Activated naive CD8-positive, alpha-beta T cell treated with anti-CD3 and anti-CD28 coated beads, Interleukin-2, amount 50 U/mL, for 24 hours (primary cell): ENCODE measurements around the gene AQP7.
"Not testable (repeated sequence)": the region's sequence is repeated elsewhere in the genome, so short reads cannot be mapped to it uniquely, and the experiment has no call there.

ENCODE experiments used
- ATAC-seq: fragments of 150-1000 bp; cut with Tn5 transposase; one replicate; pipeline ENCODE4 v1.10.0; 2021
- DNase-seq: peaks from one replicate; pipeline ENCODE4 v3.0.0; 2021
- H3K27ac Mint-ChIP-seq: one replicate; pipeline ENCODE4 v1.8.0; 2021; ENCODE audit warnings: mild to moderate bottlenecking, mixed read lengths
- H3K27me3 Mint-ChIP-seq: one replicate; pipeline ENCODE4 v1.8.0; 2021; ENCODE audit warnings: mixed read lengths
- H3K36me3 Mint-ChIP-seq: one replicate; pipeline ENCODE4 v1.8.0; 2021; ENCODE audit warnings: low read depth, mixed read lengths
- H3K4me1 Mint-ChIP-seq: one replicate; pipeline ENCODE4 v1.8.0; 2021; ENCODE audit warnings: mixed read lengths
- H3K4me3 Mint-ChIP-seq: one replicate; pipeline ENCODE4 v1.8.0; 2021; ENCODE audit warnings: mild to moderate bottlenecking, moderate library complexity, mixed read lengths
- H3K9me3 Mint-ChIP-seq: one replicate; pipeline ENCODE4 v1.8.0; 2021; ENCODE audit warnings: mixed read lengths

Gene AQP7

DNA sequence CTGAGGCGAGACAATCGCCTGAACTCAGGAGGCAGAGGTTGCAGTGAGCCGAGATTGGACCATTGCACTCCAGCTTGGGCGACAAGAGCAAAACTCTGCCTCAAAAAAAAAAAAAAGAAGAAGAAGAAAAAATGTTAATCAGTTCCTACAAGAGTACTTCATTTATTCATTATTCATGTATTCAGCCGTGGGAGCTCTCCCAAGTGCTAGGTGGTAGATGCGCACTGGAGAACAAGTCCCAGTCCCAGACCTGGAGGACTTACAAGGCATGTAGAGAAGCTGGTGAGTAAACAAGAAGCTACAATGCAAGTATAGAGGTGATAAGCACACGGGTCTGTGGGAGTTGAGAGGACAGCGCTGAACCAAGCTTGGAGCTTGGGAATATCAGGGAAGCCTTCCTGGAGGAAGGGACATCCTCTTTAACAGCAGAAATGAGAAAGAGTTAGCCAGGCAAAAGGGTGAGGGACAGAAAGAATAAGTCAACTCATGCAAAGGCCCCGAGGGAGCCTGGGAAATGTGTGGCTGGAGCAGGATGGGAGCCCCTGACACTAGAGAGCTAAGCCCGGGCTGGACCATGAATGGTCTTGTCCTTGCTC is 17.4 kb upstream of the AQP7 start:
- Mint-ChIP-seq H3K4me1 (peaks cover 30% of the 10 kb centered on the region), H3K27ac (no peak overlapping the region), H3K4me3 (no peak overlapping the region)

DNA sequence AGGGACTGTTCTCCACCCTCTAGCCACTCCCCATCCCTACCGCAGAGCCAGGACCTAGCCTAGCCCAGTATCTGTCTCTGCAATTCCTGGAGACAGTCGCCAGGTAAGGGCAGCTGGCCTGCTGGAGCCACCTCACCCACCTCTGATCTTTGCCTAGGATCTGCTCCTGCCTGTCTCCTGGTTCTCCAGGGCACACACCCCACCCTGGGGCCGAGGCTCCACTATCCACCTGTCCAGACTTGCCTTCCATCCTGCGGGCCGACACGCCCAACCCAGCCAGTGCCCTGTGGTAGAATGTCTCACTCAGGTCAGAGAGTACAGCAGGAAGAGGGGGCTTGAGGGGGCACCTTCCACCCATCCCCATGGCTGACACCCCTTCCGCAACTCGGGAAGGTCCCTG is 15.7 kb upstream of the AQP7 start:
- no peak for ATAC-seq
- no peak overlapping the region for H3K4me3 Mint-ChIP-seq
- H3K9me3 Mint-ChIP-seq = no peaks in the 10 kb centered on the region
- H3K4me1 Mint-ChIP-seq = peaks cover 38% of the 10 kb centered on the region
- no peaks in the 10 kb centered on the region for H3K27me3 Mint-ChIP-seq
- no peaks in the 10 kb centered on the region for H3K36me3 Mint-ChIP-seq
- H3K27ac Mint-ChIP-seq = no peak overlapping the region
- no peak for DNase-seq

More for the DNA sequence above, 17.4 kb upstream of the AQP7 start:
- Mint-ChIP-seq H3K9me3 (no peaks in the 10 kb centered on the region), H3K36me3 (no peaks in the 10 kb centered on the region), H3K27me3 (no peaks in the 10 kb centered on the region)
- no peak for DNase-seq
- ATAC-seq = no peak

DNA sequence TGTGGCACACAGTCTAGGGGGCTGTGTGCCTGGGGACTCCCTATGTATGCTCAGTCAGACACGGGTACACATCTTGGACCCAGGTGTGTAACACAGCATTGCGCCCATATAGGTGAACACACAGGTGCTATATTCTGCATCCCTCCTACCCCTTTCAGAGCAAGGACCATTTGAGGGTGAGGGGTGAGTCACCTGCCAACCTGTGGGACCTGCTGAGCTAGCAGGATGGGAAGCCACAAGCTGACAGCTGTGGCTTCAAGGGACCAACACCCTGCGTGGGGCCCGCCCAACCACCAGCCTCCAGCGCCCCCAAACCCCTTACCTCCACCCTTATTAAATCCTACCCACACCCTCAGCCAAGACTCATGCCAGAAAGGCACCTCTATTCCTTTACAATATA is 14.6 kb upstream of the AQP7 start:
- DNase-seq (no peak), ATAC-seq (no peak)
- peaks cover 38% of the 10 kb centered on the region for H3K4me1 Mint-ChIP-seq
- H3K4me3 Mint-ChIP-seq = no peak overlapping the region
- H3K36me3 Mint-ChIP-seq = no peaks in the 10 kb centered on the region
- H3K9me3 Mint-ChIP-seq = no peaks in the 10 kb centered on the region
- no peak overlapping the region for H3K27ac Mint-ChIP-seq
- H3K27me3 Mint-ChIP-seq = no peaks in the 10 kb centered on the region

DNA sequence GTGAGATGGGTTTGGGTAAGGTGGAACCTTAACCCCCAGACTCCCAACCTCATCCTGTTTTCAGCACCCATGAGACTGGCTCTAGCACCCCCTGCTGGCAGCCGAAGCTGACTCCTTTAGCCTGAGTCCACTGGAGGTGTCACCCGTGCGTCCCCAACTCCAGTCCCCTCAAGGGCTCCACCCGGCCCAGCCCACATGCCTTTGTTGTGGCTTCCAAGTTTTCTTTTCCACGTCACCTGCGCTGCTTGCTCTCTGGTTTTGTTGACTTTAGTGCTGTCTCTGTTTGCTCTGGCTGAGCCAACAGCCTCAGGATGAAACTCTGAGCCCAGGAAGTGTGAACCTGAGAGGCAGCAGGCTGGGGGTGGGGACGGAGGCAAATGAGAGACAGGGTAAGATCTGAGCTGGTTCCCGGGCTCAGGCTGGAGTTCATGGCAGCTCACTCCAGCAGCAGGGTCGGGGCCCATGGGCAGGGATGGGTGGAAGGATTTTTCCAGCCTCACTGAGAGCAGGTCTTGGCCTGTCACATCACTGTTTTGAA is 13.2 kb upstream of the AQP7 start:
- H3K27me3 Mint-ChIP-seq = no peaks in the 10 kb centered on the region
- peak overlapping the region; percentile 70 for H3K27ac Mint-ChIP-seq
- no peaks in the 10 kb centered on the region for H3K9me3 Mint-ChIP-seq
- no peaks in the 10 kb centered on the region for H3K36me3 Mint-ChIP-seq
- ATAC-seq (peak; percentile 94), DNase-seq (peak; percentile 91)
- no peak overlapping the region for H3K4me3 Mint-ChIP-seq
- H3K4me1 Mint-ChIP-seq = peaks cover 38% of the 10 kb centered on the region

DNA sequence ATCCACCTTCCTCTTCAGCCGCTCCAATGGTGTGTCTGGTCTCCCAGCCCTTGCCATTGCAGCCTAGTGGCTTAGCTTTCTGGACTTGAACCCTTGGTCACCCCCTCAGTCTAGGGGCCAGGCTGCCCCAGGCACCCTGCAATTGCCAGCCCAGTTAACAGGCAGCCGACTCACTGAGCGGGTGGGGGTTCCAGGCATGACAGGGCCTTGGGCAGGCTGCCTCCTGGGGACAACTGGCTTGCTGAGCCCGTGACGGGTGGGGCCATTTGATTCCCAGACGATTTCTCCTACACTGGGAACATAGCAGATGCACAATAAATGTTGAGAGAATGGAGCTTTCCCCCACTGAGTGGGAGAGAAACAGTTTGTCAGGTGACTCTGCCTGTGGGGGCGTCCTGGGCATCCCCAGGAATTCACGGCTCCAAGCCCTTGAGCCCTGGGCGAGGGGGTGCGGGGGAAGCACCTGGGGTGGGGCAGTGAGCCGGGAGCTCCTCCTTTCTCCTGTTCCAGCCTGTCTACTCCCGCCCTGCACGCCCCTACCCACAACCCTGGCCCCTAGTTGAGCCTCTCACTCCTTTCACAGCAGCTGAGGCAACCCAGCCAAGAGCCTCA is 12.6 kb upstream of the AQP7 start:
- Mint-ChIP-seq H3K27me3 (no peaks in the 10 kb centered on the region), H3K4me3 (no peak overlapping the region), H3K4me1 (peaks cover 38% of the 10 kb centered on the region), H3K9me3 (no peaks in the 10 kb centered on the region), H3K36me3 (no peaks in the 10 kb centered on the region), H3K27ac (peak overlapping the region; percentile 70)
- ATAC-seq (no peak), DNase-seq (no peak)

DNA sequence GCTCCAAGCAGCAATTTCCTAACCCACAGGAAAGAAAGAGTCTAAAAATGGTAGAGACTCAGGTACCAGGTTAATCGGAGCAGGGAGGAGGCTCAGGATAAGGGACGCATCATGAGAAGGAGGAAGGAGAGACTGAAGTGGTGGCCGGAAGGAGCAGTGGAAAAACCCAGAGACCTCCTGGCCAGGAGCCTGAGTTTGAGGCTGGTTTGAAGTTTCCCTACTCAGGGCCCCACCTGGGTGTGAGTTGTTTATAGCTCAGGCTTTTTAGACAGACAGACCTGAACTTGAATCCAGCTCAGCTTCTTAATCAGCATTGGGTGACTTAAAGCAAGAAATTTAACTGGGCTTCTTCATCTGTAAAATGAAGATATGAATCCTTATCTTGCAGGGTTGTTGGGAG is 11.9 kb upstream of the AQP7 start:
- Mint-ChIP-seq H3K4me3 (no peak overlapping the region), H3K27ac (no peak overlapping the region), H3K36me3 (no peaks in the 10 kb centered on the region), H3K4me1 (peaks cover 38% of the 10 kb centered on the region), H3K27me3 (no peaks in the 10 kb centered on the region), H3K9me3 (no peaks in the 10 kb centered on the region)
- DNase-seq = no peak
- ATAC-seq = no peak

DNA sequence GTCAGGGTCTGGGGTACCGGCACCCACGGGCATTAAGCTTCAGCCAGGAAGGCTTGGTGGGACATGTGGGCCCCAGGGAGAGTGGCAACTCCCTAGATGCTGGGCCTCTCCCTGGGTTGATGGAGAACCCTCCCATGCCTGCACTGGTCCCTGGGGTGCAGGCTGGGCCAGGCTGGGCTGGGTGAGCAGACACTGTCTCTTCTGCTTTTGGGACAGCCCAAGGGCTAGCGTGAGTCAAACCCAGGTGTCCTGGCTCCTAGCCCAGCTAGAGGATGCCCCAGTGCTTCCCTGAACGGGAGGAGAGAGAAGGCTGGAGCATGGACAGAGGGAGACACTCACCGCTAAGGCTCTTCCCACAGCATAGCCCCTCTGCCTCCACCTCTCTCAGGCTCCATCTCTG is 5.7 kb upstream of the AQP7 start:
- Mint-ChIP-seq H3K36me3 (no peaks in the 10 kb centered on the region), H3K4me3 (no peak overlapping the region), H3K9me3 (no peaks in the 10 kb centered on the region), H3K27ac (no peak overlapping the region), H3K4me1 (no peaks in the 10 kb centered on the region), H3K27me3 (no peaks in the 10 kb centered on the region)
- ATAC-seq (no peak), DNase-seq (no peak)

DNA sequence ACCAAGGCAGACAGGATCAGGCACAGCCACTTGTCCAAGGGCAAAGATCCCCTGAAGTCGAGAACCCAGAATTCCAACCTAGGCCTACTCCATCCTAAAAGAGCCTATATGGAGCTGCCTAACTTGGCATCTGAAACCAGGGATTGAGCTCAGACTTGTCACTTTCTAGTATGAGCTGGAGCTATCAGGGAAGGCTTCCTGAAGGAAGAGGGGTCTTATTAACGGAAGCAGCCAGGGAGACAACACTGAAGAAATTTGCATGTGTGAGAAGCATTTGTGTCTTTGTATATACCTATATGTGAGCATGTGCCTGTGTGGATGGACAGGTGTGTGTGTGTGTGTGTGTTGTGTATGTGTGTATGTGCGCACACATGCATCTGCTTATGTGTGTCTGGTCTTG is 4.7 kb upstream of the AQP7 start:
- ATAC-seq = no peak
- H3K4me1 Mint-ChIP-seq = no peaks in the 10 kb centered on the region

DNA sequence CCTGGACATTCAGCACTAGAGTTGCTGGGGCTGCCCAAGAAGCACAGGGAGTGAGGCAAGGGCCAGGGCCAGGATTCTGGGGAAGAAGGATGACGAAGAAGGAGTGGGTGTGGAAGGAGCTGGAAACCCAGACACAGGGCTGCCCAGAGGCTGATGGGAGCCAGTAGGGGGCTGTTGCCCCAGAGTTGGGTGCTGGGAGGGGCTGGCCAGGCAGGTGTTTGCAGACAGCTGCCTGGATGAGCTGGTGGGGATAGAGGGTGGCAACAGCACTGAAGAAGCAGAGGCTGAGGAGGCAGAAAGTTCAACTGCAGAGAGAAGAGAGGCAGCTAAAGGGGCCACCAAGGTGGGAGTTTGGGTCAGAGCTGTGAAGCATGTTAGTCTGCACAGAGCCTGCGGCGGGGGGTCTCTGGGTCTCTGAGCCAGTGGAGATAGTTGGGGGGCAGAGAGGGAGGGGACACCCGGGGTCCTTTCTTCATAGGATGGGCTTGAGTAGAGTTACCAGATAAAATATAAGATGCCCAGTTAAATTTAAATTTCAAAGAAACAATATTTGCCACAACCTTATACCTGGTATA is 2.5 kb upstream of the AQP7 start:
- no peaks in the 10 kb centered on the region for H3K36me3 Mint-ChIP-seq
- H3K4me1 Mint-ChIP-seq = no peaks in the 10 kb centered on the region
- H3K27ac Mint-ChIP-seq = no peak overlapping the region

More for the DNA sequence above, 4.7 kb upstream of the AQP7 start:
- Mint-ChIP-seq H3K36me3 (no peaks in the 10 kb centered on the region), H3K27me3 (no peaks in the 10 kb centered on the region), H3K9me3 (no peaks in the 10 kb centered on the region), H3K4me3 (no peak overlapping the region), H3K27ac (no peak overlapping the region)
- no peak for DNase-seq

DNA sequence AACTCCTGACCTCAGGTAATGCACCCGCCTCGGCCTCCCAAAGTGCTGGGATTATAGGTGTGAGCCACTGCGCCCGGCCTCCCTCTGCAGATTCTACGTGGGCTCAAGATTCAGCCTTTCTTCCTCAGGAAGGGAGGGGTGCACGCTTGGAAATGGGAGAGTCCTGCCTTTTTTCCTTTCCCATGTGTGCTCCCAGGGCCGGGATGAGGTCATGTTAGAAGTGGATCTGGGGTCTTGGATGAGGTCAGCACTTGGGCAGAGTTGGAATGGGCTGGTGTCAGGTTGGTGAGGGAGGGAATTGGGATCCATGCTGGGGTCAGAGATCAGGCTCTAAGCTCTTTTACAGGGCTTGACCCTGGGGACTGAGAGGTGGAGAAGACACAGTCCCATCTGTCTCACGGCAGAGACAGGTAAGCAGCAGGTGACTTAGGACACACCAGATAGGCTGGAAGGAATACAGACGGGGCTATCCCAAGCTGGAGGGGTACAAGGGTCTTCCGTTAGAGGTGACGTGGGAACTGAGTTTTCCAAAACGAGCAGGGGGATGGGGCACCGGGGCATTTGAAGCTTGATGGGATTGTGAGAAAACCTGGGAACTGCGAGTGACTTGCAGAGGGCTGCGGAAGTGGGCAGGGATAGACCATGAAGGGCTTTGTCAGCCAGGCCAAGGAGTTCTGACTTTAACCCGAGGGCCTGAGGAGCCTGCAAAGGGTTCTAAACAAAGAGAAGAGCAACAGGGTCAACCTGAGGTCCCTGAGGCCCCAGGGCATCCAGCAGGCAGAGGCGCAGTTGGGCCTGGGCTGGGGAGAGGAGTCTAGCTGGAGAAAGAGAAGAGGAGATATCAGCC is 1.8 kb upstream of the AQP7 start:
- Mint-ChIP-seq H3K27me3 (no peaks in the 10 kb centered on the region), H3K4me1 (no peaks in the 10 kb centered on the region), H3K9me3 (no peaks in the 10 kb centered on the region), H3K27ac (no peak overlapping the region), H3K36me3 (no peaks in the 10 kb centered on the region), H3K4me3 (no peak overlapping the region)
- ATAC-seq = no peak
- DNase-seq = no peak

More for the DNA sequence above, 2.5 kb upstream of the AQP7 start:
- Mint-ChIP-seq H3K27me3 (no peaks in the 10 kb centered on the region), H3K9me3 (no peaks in the 10 kb centered on the region), H3K4me3 (no peak overlapping the region)
- ATAC-seq (peak; percentile 24), DNase-seq (no peak)

DNA sequence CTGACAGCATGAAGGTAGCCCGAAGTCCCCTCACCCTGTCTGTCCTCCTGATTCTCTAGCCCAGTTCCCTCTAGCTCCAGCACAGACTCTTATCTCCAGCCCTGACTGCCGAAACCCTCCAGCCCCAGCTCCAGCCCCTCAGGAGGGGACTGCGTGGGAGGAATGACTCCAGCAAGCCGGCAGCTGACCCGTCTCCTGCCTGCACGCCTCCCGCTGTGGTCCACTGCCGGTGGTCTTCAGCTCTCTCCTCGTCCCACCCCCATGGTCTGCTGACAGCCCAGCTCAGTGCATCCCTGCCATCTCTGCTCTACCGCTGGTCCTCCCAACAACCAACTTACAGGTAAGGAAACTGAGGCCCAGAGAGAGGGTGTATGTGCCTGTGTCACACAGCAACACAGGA is 559 bp downstream of the AQP7 start:
- H3K4me1 Mint-ChIP-seq, DNase-seq, H3K9me3 Mint-ChIP-seq, H3K36me3 Mint-ChIP-seq, H3K27ac Mint-ChIP-seq, H3K27me3 Mint-ChIP-seq, H3K4me3 Mint-ChIP-seq, ATAC-seq: not testable (repeated sequence)

DNA sequence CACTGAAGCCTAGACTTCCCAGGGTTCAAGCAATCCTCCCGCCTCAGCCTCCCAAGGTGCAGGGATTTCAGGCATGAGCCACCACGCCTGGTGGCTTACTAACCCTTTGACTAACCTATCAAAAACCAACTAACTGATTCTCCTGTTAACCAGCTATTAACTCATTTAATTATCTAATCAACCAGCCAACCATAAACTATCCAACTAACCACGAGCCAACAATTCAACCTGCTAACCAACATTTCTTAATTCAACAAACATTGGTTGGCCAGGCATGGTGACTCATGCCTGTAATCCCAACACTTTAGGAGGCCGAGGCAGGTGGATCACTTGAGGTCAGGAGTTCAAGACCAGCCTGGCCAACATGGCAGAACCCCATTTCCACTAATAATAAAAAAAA is 3.3 kb downstream of the AQP7 start:
- H3K36me3 Mint-ChIP-seq, DNase-seq, H3K4me1 Mint-ChIP-seq, H3K27ac Mint-ChIP-seq, H3K27me3 Mint-ChIP-seq, H3K9me3 Mint-ChIP-seq, ATAC-seq, H3K4me3 Mint-ChIP-seq: not testable (repeated sequence)

DNA sequence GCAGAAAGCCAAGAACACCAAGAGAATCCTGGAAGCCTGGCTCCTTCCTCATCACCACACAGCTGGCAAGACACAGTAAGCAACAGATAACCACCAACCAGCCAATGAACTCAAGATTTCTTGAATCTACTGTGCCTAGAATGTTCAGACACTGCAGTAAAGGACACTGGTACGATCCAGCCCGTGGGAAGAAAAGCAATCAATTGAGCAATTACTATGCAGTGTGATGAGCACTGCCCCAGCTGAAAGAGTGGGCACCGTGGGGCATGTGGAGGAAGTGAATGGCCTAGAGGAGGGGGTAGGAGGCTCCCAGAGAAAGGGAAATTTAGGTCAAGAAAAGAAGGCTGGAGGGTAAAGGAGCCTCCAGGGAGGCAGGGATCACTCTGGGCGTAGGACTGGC is 4.6 kb downstream of the AQP7 start:
- not testable (repeated sequence) for ATAC-seq

DNA sequence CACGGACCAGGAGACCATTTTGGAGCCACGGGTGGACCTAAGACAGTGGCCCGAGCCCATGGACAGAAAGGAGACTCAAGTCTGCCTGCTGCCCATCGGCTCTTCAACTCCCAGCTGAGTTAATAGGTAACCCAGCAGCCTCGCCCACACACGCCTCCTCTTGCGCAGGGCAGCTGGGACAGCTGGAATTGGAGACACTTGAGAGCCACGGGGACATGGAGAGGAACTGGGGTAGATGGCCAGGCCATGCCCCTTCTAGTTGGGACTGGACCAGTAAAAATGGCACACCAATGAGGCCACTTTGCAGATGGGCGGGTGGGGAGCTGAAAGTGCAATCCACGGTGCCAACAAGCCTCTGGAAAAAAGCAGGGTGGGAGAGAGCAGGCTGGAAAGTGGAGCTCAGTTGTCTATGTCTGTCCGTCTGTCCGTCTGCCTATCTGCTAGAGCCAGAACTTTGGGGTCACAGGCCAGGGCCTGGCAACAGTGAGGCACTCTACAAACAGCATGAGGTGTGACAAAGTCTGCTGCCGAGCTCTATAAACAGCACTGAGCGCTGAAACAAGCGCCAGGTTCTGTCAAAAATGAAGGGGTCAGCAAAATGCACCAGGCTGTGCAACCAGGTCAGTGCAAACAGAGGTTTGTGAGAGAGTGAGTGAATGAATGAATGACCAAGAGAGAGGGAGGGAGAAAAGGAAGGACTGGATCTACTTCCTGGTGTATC is 7.0 kb downstream of the AQP7 start:
- H3K36me3 Mint-ChIP-seq, H3K4me1 Mint-ChIP-seq, DNase-seq, ATAC-seq, H3K9me3 Mint-ChIP-seq, H3K27me3 Mint-ChIP-seq, H3K27ac Mint-ChIP-seq, H3K4me3 Mint-ChIP-seq: not testable (repeated sequence)

More for the DNA sequence above, 4.6 kb downstream of the AQP7 start:
- not testable (repeated sequence) for DNase-seq, H3K36me3 Mint-ChIP-seq, H3K4me1 Mint-ChIP-seq, H3K27me3 Mint-ChIP-seq, H3K4me3 Mint-ChIP-seq, H3K9me3 Mint-ChIP-seq, H3K27ac Mint-ChIP-seq
